WI38 (cell line): ENCODE measurements around the gene STX3.

Source experiments
- H3K4me3 ChIP-seq: 2 replicates; pipeline ENCODE4 v1.5.1; 2011; ENCODE audit warnings: low read depth, mild to moderate bottlenecking, control low read depth, low read length
- CTCF ChIP-seq: IDR thresholded peaks from 2 replicates; pipeline ENCODE4 v1.5.1; 2012; ENCODE audit warnings: low read depth, mild to moderate bottlenecking, control low read depth, low read length

Gene STX3

GRCh38 chr11:59754859-59755700 lies at the start of gene STX3:
Gene STX3, plus strand, starts transcription at chr11:59755376. Its CDS starts 230 bp downstream, at chr11:59755606.
- TF ChIP-seq CTCF: no peak
- H3K4me3 ChIP-seq: peak within 1 kb of the TSS; percentile 83

- TF ChIP-seq CTCF: no peak
- no peak overlapping the region for H3K4me3 ChIP-seq
Measured at GRCh38 chr11:59706518-59707285, 48.5 kb upstream of the STX3 start.

GRCh38 chr11:59707371-59707770 lies 47.8 kb upstream of the STX3 start:
- TF ChIP-seq CTCF: no peak
- no peak overlapping the region for H3K4me3 ChIP-seq

- TF ChIP-seq CTCF: no peak
Measured at GRCh38 chr11:59708537-59708936, 46.6 kb upstream of the STX3 start.

GRCh38 chr11:59710136-59710847 lies 44.9 kb upstream of the STX3 start:
- TF ChIP-seq CTCF: no peak
- H3K4me3 ChIP-seq: no peak overlapping the region

More at GRCh38 chr11:59708537-59708936, 46.6 kb upstream of the STX3 start:
- H3K4me3 ChIP-seq: no peak overlapping the region

GRCh38 chr11:59713745-59714144 lies 41.4 kb upstream of the STX3 start, which contains the start of gene OR10V1:
Gene OR10V1, minus strand, starts transcription at chr11:59713845. Its CDS starts 0 bp downstream, at chr11:59713845.
- TF ChIP-seq CTCF: no peak
- H3K4me3 ChIP-seq: no peak within 1 kb of the TSS
